HG03066 (cell line): ENCODE data around the gene MAP3K12.
"Not testable (repeated sequence)": the region's sequence is repeated elsewhere in the genome, so short reads cannot be mapped to it uniquely, and the experiment has no call there.

Experiments used
- ATAC-seq: cut with Tn5 transposase; IDR thresholded peaks from one replicate; pipeline ENCODE4 v1.9.1; 2021; ENCODE audit warnings: low read depth; ENCODE audit not compliant: unreplicated experiment

The MAP3K12 gene, protein sequence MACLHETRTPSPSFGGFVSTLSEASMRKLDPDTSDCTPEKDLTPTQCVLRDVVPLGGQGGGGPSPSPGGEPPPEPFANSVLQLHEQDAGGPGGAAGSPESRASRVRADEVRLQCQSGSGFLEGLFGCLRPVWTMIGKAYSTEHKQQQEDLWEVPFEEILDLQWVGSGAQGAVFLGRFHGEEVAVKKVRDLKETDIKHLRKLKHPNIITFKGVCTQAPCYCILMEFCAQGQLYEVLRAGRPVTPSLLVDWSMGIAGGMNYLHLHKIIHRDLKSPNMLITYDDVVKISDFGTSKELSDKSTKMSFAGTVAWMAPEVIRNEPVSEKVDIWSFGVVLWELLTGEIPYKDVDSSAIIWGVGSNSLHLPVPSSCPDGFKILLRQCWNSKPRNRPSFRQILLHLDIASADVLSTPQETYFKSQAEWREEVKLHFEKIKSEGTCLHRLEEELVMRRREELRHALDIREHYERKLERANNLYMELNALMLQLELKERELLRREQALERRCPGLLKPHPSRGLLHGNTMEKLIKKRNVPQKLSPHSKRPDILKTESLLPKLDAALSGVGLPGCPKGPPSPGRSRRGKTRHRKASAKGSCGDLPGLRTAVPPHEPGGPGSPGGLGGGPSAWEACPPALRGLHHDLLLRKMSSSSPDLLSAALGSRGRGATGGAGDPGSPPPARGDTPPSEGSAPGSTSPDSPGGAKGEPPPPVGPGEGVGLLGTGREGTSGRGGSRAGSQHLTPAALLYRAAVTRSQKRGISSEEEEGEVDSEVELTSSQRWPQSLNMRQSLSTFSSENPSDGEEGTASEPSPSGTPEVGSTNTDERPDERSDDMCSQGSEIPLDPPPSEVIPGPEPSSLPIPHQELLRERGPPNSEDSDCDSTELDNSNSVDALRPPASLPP

GRCh38 chr12:53499266-53500141, at the start of gene MAP3K12:
Gene MAP3K12 (minus strand): TSS chr12:53499458. CDS start chr12:53487391, 12,067 bp downstream.
- ATAC-seq = no peak

GRCh38 chr12:53548354-53548753, 49.1 kb upstream of the MAP3K12 start:
- ATAC-seq = not testable (repeated sequence)

DNA sequence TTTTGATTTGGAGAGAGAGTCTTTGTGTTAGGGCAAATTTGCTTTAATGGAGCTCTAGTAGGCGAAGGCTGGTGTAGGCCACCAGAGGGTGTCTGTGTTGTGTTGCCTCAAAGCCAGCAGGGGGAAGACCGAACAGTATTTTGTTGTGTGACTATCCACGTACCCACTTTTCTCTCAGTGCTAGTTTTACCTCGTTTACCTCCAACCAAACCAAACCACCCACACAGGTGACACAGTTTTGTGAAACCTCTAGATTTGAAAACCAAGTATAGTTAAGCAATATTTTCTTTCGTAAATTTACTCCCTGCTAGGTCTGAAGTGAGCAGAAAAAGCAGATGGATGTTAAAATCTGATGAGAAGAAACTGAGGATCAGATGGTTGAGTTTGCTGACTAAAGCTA, 44.3 kb upstream of the MAP3K12 start:
- no peak for ATAC-seq

- ATAC-seq = no peak
These were observed 40.3 kb upstream of the MAP3K12 start for GRCh38 chr12:53539526-53539925.

DNA sequence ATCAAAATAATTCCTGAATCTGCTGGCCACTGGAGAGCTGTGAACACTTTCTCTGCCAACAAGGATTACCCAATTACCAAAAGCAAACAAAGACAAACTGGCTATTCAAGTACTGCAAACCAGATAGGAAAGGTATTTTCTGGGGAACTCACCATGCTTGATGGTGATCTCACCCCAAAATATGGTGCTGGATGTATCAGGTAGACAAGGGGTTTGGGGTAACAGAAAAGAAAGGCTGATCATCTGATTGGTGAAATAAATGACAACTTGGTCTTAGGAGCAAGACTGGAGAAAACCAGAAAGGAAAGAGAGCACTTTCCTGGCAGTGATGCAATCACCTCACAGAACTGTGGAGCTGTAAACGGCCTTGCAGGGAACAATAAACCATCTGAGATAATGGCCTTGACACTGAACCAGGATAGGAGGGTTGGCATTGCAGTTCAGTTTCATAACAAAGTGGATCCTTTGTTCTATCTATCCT, 39.0 kb upstream of the MAP3K12 start:
- no peak for ATAC-seq

DNA sequence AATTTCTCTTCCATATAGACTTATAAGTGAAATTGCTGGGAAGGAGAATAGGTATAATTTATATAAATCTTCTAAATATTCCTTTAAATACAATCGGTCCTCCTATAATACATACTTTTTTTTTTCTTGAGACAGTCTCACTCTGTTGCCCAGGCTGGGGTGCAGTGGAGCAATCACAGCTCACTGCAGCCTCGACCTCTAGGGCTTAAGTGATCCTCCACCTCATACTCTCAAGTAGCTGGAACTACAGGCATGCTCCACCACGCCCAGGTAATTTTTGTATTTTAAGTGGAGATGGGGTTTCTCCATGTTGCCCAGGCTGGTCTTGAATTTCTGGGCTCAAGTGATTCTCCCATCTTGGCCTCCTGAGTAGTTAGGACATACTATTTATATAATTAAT, 37.7 kb upstream of the MAP3K12 start:
- ATAC-seq = no peak

DNA sequence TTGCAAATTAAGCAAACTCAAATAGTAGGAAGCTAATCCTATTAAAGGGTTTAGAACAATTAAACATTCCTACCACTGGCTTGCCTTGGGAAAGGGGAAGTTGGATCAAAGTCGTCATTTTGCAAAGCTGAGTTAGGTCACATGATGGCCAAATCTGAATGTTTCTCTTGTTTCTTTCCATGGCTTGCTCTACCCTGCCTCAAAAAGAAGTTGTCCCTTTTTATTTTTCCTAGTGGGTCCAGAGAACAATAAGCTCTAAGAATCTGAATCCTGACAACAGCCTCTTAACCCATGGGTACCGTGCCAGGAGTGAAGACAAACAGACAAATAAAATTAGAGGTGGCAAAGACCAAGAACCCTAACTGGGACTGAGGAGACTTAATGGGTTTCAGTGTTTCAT, 34.2 kb upstream of the MAP3K12 start:
- ATAC-seq = no peak

GRCh38 chr12:53532524-53533445, 33.5 kb upstream of the MAP3K12 start:
- no peak for ATAC-seq

GRCh38 chr12:53532021-53532420, 32.8 kb upstream of the MAP3K12 start:
- no peak for ATAC-seq

- ATAC-seq = no peak
These were observed 31.7 kb upstream of the MAP3K12 start for GRCh38 chr12:53530920-53531319.

GRCh38 chr12:53530061-53530460, 30.8 kb upstream of the MAP3K12 start:
- no peak for ATAC-seq

DNA sequence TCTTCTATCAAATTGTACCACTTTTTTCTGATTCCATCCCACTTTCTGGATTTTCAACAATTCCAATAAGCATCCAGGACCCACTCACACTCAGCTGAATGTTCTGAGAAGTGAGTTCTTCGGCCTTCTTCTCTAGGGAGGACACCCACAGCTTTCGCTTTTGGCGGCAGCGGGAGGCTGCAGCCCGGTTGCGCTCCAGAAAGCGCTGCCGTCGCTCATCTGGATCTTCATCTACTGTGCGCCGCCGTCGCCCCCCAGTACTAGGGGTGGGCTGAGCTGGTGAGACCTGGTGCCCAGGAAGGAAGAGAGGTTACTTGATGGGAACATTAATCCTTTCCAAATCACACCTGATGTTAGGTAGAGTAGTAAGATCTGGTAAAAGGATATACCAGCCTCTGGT, 25.2 kb upstream of the MAP3K12 start:
- no peak for ATAC-seq

DNA sequence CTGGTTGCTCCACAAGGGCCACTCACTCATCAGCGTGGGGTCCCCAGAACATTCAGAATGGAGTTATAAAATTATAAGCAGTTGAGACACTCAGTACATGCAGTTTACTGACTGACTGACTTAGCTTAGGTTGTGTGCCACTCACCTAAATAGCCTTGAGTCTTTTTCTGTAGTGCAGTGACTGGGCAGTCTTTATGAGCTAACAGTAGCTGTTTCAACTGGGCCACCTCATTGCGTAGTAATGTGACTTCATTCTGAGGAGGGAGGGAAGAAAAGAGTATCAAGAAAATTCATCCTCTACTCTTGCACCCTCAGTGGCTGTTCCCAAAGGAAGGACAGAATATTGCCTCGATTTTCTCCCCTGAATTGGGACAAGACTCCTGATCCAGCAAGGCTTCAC, 23.9 kb upstream of the MAP3K12 start:
- no peak for ATAC-seq

DNA sequence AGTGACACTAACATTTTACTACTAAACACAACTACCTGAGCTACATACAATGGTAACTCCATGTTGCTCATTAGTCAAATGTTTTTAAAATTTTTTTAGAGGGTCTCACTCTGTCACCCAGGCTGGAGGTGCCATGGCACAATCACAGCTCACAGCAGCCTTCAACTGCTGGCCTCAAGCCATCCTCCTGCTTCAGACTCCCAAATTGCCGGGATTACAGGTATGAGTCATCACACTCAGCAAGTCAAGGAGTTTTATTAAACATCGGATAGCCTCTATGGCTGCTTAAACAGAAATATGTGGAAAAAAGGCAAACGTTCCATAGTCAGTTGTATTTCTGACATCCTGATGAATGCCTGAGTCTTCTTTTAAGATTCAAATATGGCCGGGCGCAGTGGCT, 19.1 kb upstream of the MAP3K12 start:
- no peak for ATAC-seq

DNA sequence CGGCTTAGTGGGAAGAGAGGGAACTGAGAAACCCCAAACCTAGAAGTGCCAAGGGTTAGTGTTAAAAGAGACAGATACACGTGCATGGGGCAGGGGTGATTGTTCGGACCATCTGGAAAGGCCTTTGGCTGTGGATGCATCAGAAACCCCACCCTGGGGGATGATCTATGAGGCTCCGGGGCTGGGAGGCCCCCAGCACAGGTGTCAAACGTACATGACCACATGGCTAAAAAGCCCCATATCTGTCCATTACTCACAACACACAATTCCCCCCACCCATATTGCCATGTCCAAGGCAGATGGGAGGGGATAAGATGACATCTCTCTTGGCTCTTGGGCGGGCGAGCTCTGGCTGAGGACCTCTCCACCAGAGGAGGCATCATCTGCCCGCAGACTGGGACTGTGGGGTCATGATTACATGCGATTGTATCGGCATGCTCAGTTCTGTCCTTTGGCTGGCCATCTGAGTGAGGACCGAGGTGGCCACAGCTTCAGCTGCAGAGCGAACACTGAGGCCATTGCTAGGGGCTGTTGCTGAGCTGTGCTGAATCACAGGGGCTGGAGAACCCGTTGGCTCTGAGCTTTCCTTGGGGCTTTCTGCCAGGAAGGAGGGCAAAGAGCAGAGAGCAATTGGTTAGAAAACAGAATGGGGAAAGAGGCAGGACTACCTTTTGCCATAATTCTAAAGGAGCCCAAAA, 17.6 kb upstream of the MAP3K12 start:
- no peak for ATAC-seq

DNA sequence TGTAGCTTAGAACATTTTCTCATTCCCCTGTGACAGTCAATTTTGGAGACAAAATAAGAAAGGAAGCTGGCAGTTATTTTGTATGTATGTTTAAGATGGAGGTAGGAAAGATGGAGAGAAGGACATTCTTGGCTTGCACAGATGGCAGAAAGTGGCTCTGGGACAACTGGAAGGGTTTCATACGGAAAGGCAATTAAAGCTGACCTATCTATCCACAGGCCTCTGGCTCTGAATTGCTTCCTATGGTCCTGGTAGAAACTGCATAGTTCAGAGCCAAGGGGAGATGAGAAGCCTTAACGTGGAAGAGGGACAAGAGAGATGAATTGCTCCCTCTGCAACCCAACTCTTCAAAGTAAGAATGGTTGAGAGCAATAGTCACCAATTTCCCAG, 16.0 kb upstream of the MAP3K12 start:
- no peak for ATAC-seq

GRCh38 chr12:53514628-53515290, 15.5 kb upstream of the MAP3K12 start:
- no peak for ATAC-seq

GRCh38 chr12:53513712-53514410, 14.6 kb upstream of the MAP3K12 start:
- ATAC-seq = no peak
